ENCODE measurements around the gene TUBE1.

GRCh38 chr6:112058243-112059032, 28.8 kb downstream of the TUBE1 start:
- TF ChIP-seq EZH2 (IDR thresholded peaks at IDR 0.05), result no peak
- no peak for TF ChIP-seq CTCF (IDR thresholded peaks at IDR 0.05)
- TF ChIP-seq EZH2phosphoT487 (IDR thresholded peaks at IDR 0.05), result no peak
